GM23248 (cell line): ENCODE data around the gene PSD. TPM values are rescaled to one million over a fixed set of nuclear protein-coding genes. Genes with fewer than 3 reads are reported as not detected.

Experiments used
- DNase-seq: peaks from one replicate; pipeline ENCODE4 v3.0.0-alpha.2; 2015
- H2AFZ ChIP-seq: fragments of 200-600 bp; sonication (generic); 2 replicates; pipeline ENCODE4 v1.6.1; 2016; ENCODE audit warnings: antibody characterized with exemption
- H3F3A ChIP-seq: fragments of 200-600 bp; sonication (generic); 2 replicates; pipeline ENCODE4 v1.6.1; 2016; ENCODE audit warnings: mild to moderate bottlenecking, antibody characterized with exemption, mixed run types; ENCODE audit not compliant: insufficient read depth
- H3K27ac ChIP-seq: fragments of 200-600 bp; sonication (generic); 2 replicates; pipeline ENCODE4 v1.5.1; 2016; ENCODE audit warnings: mild to moderate bottlenecking
- H3K27me3 ChIP-seq: fragments of 200-600 bp; sonication (generic); replicated peaks from 2 replicates; pipeline ENCODE4 v1.6.1; 2016; ENCODE audit warnings: mild to moderate bottlenecking; ENCODE audit not compliant: insufficient read depth
- H3K36me3 ChIP-seq: fragments of 200-600 bp; sonication (generic); 2 replicates; pipeline ENCODE4 v1.6.1; 2016; ENCODE audit warnings: low read depth, mild to moderate bottlenecking
- H3K4me1 ChIP-seq: fragments of 200-600 bp; sonication (generic); 2 replicates; pipeline ENCODE4 v1.6.1; 2016; ENCODE audit warnings: mild to moderate bottlenecking; ENCODE audit not compliant: insufficient read depth
- H3K4me2 ChIP-seq: fragments of 200-600 bp; sonication (generic); one replicate; pipeline ENCODE4 v1.6.1; 2016; ENCODE audit warnings: mild to moderate bottlenecking; ENCODE audit not compliant: unreplicated experiment
- H3K4me3 ChIP-seq: fragments of 200-600 bp; sonication (generic); 2 replicates; pipeline ENCODE4 v1.5.1; 2016; ENCODE audit warnings: mild to moderate bottlenecking
- H3K79me2 ChIP-seq: fragments of 200-600 bp; sonication (generic); 2 replicates; pipeline ENCODE4 v1.6.1; 2016; ENCODE audit warnings: mild to moderate bottlenecking; ENCODE audit not compliant: insufficient read depth
- H3K9ac ChIP-seq: fragments of 200-600 bp; sonication (generic); 2 replicates; pipeline ENCODE4 v1.6.1; 2016; ENCODE audit warnings: mild to moderate bottlenecking
- H3K9me2 ChIP-seq: fragments of 200-600 bp; sonication (generic); 2 replicates; pipeline ENCODE4 v1.6.1; 2016; ENCODE audit warnings: mixed run types, mild to moderate bottlenecking, moderate library complexity; ENCODE audit not compliant: insufficient read depth
- H3K9me3 ChIP-seq: fragments of 200-600 bp; sonication (generic); one replicate; pipeline ENCODE4 v1.6.1; 2017; ENCODE audit warnings: low read depth
- H4K20me1 ChIP-seq: fragments of 200-600 bp; sonication (generic); 2 replicates; pipeline ENCODE4 v1.6.0; 2016; ENCODE audit not compliant: insufficient read depth
- EZH2 ChIP-seq: fragments of 200-600 bp; sonication (generic); IDR thresholded peaks from 2 replicates; pipeline ENCODE4 v1.6.1; 2018; ENCODE audit warnings: antibody characterized with exemption, mild to moderate bottlenecking; ENCODE audit not compliant: insufficient read depth, poor library complexity, severe bottlenecking
- EZH2phosphoT487 ChIP-seq: fragments of 200-600 bp; sonication (generic); IDR thresholded peaks from 2 replicates; pipeline ENCODE4 v1.6.1; 2018; ENCODE audit warnings: antibody characterized with exemption, moderate library complexity, mild to moderate bottlenecking, low read depth; ENCODE audit not compliant: insufficient read depth
- WGBS, 2 experiments: methylation state at CpG; one replicate each; pipeline ENCODE4 v1.1.6; 2015 to 2017; ENCODE audit warnings: low lambda C conversion rate in 2 of 2, low coverage in 1 of 2; ENCODE audit errors: missing lambda C conversion rate in 2 of 2; 5-methylcytosine and 5-hydroxymethylcytosine counted together
- in situ Hi-C: fragments of 300-500 bp; cut with MboI; formaldehyde crosslinking; loops from 2 replicates; pipeline ENCODE4 v1.15.0; 2020
- polyA plus RNA-seq: library from polyadenylated mRNA; unstranded; fragments of >200 nt; fragmentation: Nextera tagmentation; extraction: Ambion mirVana; gene quantifications from 2 replicates; pipeline ENCODE4 v1.2.1, GENCODE V29; 2016
- total RNA-seq: library from RNA; depleted of rRNA; stranded (reverse); fragments of >200 nt; shearing (Covaris generic); gene quantifications from 2 replicates; pipeline ENCODE4 v1.2.3, GENCODE V29; 2014

PSD gene
- total and polyA plus RNA-seq, 2 experiments from 2014 or later: 1.8 to 11.3 TPM

DNA sequence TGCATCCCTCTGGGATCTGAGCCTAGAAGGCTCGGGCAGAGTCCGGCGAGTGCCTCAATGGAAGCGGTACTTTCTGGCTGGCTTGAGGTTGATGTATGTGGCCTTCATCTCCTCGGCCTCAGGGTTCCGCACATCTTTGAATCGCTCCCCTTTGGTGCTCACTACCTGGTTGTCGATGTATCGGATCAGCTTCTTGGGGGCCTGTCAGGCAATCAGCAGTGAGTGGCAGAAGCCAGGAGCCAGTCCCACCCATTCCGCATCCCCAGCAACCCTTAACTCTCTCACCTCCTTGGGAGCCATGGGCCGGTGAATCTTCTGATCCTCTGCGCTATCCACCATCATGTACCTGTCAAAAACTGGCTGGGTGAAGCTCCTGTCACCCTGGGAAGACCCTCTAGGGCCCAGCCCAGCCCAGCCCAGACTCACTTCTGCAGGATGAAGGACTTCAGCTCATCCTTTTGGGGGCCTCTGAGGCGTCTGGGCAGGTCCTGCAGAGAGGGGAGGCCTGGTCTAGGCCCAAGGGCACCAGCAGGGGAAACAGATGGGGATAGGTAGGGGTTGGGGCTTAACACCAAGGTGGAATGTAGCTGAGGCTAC lies 4.9 kb upstream of the PSD start:
- no peaks in the 10 kb centered on the region for H3K36me3 ChIP-seq
- peaks cover 6% of the 10 kb centered on the region; the same call in 1 of the 2 replicates for H3K79me2 ChIP-seq
- peaks cover 19% of the 10 kb centered on the region for H3F3A ChIP-seq
- H3K9me3 ChIP-seq: no peaks in the 10 kb centered on the region
- H3K4me2 ChIP-seq: no peak overlapping the region
- H2AFZ ChIP-seq: no peak overlapping the region
- in situ Hi-C loops: no loop called here
- H3K27ac ChIP-seq: no peak overlapping the region
- H3K9me2 ChIP-seq: no peaks in the 10 kb centered on the region
- DNase-seq: no peak
- H3K9ac ChIP-seq: peak overlapping the region; percentile 22; the same call in 1 of the 2 replicates
- no peaks in the 10 kb centered on the region for H3K27me3 ChIP-seq
- no peaks in the 10 kb centered on the region for H4K20me1 ChIP-seq
- 77 to 81% methylated on average over 13 of the region's 13 CpGs for WGBS, 2 experiments
- TF ChIP-seq EZH2: no peak
- no peak for TF ChIP-seq EZH2phosphoT487
- H3K4me1 ChIP-seq: peaks cover 26% of the 10 kb centered on the region
- H3K4me3 ChIP-seq: no peak overlapping the region

DNA sequence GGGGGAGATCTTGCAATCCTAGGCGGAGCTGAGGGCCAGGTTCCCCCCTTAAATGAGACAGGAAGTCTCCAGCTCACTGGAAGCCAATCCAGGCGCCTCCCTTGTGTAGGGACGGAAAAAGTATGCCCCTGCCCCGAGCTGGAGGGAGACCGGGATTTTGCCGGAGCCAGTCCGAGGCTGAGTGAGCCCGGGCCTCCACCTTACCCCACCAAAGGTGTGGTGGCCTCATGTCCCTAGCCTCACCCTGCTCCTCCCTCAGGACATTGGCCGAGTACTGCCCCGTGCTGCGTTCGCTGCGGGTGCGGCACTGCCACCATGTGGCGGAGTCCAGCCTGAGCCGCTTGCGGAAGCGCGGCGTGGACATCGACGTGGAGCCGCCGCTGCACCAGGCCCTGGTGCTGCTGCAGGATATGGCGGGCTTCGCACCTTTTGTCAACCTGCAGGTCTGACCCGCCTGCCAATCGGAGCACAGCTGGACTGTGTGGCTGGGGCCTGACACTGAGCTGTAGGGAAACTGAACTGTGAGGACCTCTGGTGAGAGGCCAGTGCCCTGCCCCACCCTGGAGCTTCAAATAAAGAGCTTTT lies 4.1 kb upstream of the PSD start:
- Histone ChIP-seq H3K4me3 (peak overlapping the region; percentile 84), H3K4me1 (peaks cover 26% of the 10 kb centered on the region), H3K36me3 (no peaks in the 10 kb centered on the region), H2AFZ (peak overlapping the region; percentile 93), H3K9me3 (no peaks in the 10 kb centered on the region), H3K4me2 (peak overlapping the region; percentile 95), H3K9me2 (no peaks in the 10 kb centered on the region), H3K79me2 (peaks cover 6% of the 10 kb centered on the region; the same call in 1 of the 2 replicates), H3K27me3 (no peaks in the 10 kb centered on the region), H3K27ac (peak overlapping the region; percentile 22; the same call in 1 of the 2 replicates), H3K9ac (peak overlapping the region; percentile 83), H4K20me1 (no peaks in the 10 kb centered on the region), H3F3A (peaks cover 17% of the 10 kb centered on the region)
- TF ChIP-seq EZH2phosphoT487: no peak
- TF ChIP-seq EZH2: no peak
- peak; percentile 92 for DNase-seq
- in situ Hi-C loops: no loop called here
- 2 to 3% methylated on average over 28 of the region's 28 CpGs for WGBS, 2 experiments

DNA sequence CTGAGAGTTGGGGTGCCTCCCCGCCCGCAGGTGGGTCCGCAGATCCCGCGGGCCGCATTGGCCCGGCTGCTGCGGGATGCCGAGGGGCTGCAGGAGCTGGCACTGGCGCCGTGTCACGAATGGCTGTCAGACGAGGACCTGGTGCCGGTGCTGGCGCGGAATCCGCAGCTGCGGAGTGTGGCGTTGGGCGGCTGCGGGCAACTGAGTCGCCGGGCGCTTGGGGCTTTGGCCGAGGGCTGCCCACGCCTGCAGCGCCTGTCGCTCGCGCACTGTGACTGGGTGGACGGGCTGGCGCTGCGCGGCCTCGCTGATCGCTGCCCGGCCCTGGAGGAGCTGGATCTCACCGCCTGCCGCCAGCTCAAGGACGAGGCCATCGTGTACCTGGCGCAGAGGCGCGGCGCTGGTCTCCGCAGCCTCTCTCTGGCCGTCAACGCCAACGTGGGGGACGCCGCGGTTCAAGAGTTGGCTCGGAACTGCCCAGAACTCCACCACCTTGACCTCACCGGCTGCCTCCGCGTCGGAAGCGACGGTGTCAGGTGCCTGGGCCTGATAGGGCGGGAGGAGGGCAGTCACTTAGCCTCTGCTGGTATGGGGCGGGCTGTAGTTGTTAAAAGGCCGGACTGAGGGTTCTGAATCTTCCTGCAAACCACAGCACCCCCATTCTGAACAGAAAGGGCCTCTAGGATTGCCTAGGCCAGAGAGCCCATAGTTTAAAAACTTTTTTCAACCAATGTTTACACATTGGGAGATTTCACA lies 3.4 kb upstream of the PSD start:
- peak overlapping the region; percentile 83 for H3K9ac ChIP-seq
- H3F3A ChIP-seq: peaks cover 13% of the 10 kb centered on the region; the same call in 1 of the 2 replicates
- peak overlapping the region; percentile 22 for H3K27ac ChIP-seq
- in situ Hi-C loops: no loop called here
- 2 to 4% methylated on average over 22 to 60 of the region's 62 CpGs for WGBS, 2 experiments
- TF ChIP-seq EZH2: no peak
- TF ChIP-seq EZH2phosphoT487: no peak
- peak overlapping the region; percentile 95 for H3K4me2 ChIP-seq
- H3K9me2 ChIP-seq: no peaks in the 10 kb centered on the region
- peak overlapping the region; percentile 93 for H2AFZ ChIP-seq
- H3K4me1 ChIP-seq: peaks cover 22% of the 10 kb centered on the region
- H3K79me2 ChIP-seq: peaks cover 6% of the 10 kb centered on the region; the same call in 1 of the 2 replicates
- peak overlapping the region; percentile 84 for H3K4me3 ChIP-seq
- H4K20me1 ChIP-seq: no peaks in the 10 kb centered on the region
- H3K27me3 ChIP-seq: no peaks in the 10 kb centered on the region
- DNase-seq: peak; percentile 71
- no peaks in the 10 kb centered on the region for H3K9me3 ChIP-seq
- no peaks in the 10 kb centered on the region for H3K36me3 ChIP-seq

DNA sequence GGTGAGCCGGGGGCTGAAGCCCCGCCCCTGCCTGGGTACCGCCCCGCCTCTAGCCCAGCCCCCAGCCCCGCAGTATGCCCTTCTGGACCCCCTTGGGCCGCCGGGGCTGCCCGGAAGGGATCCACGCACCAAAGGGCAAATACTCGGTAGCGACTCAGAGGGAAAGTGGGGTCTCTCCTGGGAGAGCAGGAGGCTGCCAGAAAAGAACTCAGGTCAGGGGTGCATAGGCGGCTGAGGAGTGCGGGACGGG lies 2.8 kb upstream of the PSD start:
- in situ Hi-C loops: no loop called here
- Histone ChIP-seq H2AFZ (peak overlapping the region; percentile 93), H3K36me3 (no peaks in the 10 kb centered on the region), H3K9ac (peak overlapping the region; percentile 83), H3F3A (peaks cover 13% of the 10 kb centered on the region; the same call in 1 of the 2 replicates), H3K4me2 (peak overlapping the region; percentile 95), H3K4me3 (peak overlapping the region; percentile 84), H3K79me2 (peaks cover 4% of the 10 kb centered on the region; the same call in 1 of the 2 replicates), H4K20me1 (no peaks in the 10 kb centered on the region), H3K27ac (no peak overlapping the region), H3K4me1 (peaks cover 18% of the 10 kb centered on the region), H3K9me3 (no peaks in the 10 kb centered on the region), H3K9me2 (no peaks in the 10 kb centered on the region), H3K27me3 (no peaks in the 10 kb centered on the region)
- TF ChIP-seq EZH2: no peak
- no peak for DNase-seq
- WGBS, 2 experiments: 0% methylated on average over 10 to 12 of the region's 14 CpGs
